Adrenal gland (tissue), 12 donors: ENCODE results near the gene FNBP1L. TPM values are rescaled to one million over a fixed set of nuclear protein-coding genes. Genes with fewer than 3 reads are reported as not detected.

Source experiments
- DNase-seq, 7 donors: peaks; one replicate each; pipeline ENCODE4 v3.0.0-alpha.2; 2019 to 2020
- H3K27ac ChIP-seq, 5 donors: fragments of 200-600 bp; sonication (generic) in 4 of 5; 1 replicate in 3 of 5; 2 replicates in 2 of 5; pipeline versions ENCODE4 v1.5.1 to v1.8.0; 2016 to 2020; ENCODE audit warnings: mild to moderate bottlenecking in 1 of 5
- H3K27me3 ChIP-seq: fragments of 200-600 bp; 2 replicates; pipeline ENCODE4 v1.8.0; 2021
- H3K36me3 ChIP-seq, 2 donors: fragments of 200-600 bp; replicated peaks in 1 of 2; 1 replicate in 1 of 2; 2 replicates in 1 of 2; pipeline versions ENCODE4 v1.5.1 to v1.8.0; 2018 to 2022
- H3K4me1 ChIP-seq, 2 donors: fragments of 200-600 bp; replicated peaks in 1 of 2; 1 replicate in 1 of 2; 2 replicates in 1 of 2; pipeline versions ENCODE4 v1.5.1 to v1.8.0; 2018 to 2021
- H3K4me3 ChIP-seq, 4 donors: fragments of 200-600 bp; sonication (generic) in 3 of 4; one replicate each; pipeline ENCODE4 v1.5.1; 2016 to 2018
- H3K9me3 ChIP-seq, 3 donors: fragments of 200-600 bp; sonication (generic) in 1 of 3; replicated peaks in 1 of 3; 1 replicate in 2 of 3; 2 replicates in 1 of 3; pipeline versions ENCODE4 v1.5.1 to v1.8.0; 2016 to 2021
- POLR2A ChIP-seq, 2 donors: fragments of 450-650 bp; IDR thresholded peaks; one replicate each; pipeline ENCODE4 v1.6.1; 2017; ENCODE audit warnings: antibody characterized with exemption in 2 of 2, mild to moderate bottlenecking in 2 of 2, moderate library complexity in 1 of 2
- WGBS, 4 donors: extraction: QIAGEN DNeasy Blood & Tissue Kit in 2 of 4; methylation state at CpG; one replicate each; pipeline versions ENCODE4 v1.1.5 to v1.1.7; 2013 to 2017; 5-methylcytosine and 5-hydroxymethylcytosine counted together
- intact Hi-C, 2 donors: fragments of 100-400 bp; cut with DNase I; formaldehyde crosslinking; loops; one replicate each; pipeline versions ENCODE4 v1.14.1 to v1.15.0; 2022 to 2023
- polyA plus RNA-seq, 3 donors: library from polyadenylated mRNA; stranded (reverse); fragments of 200-250 nt in 2 of 3; fragments of 350-450 nt in 1 of 3; fragmentation: Illumina TruSeq in 1 of 3; extraction: RNeasy Lipid Tissue Mini Kit (QIAGEN cat#74804) in 1 of 3; gene quantifications; one replicate each; pipeline ENCODE4 v1.2.3, GENCODE V29; 2013 to 2014
- total RNA-seq, 9 donors: library from RNA; depleted of rRNA in 4 of 9; stranded (reverse); fragments of >200 nt in 4 of 9; fragments of 120-200 nt in 1 of 9; fragmentation: NEBNext Ultra II Directional in 1 of 9; extraction: Animal tissue kit (Norgen Biotek cat#: 25700) in 1 of 9; gene quantifications; one replicate each; pipeline versions ENCODE4 v1.1.0 to v1.2.4, GENCODE V29; 2013 to 2023
- TF ChIP-seq, protein P1 (sequence below), 6 experiments: fragments of 450-650 bp in 4 of 6; fragments of 200-600 bp in 2 of 6; sonication (generic) in 1 of 6; IDR thresholded peaks; 1 replicate in 5 of 6; 2 replicates in 1 of 6; pipeline versions ENCODE4 v1.5.1 to v1.8.0; 2016 to 2021; ENCODE audit warnings: antibody characterized with exemption in 6 of 6, mild to moderate bottlenecking in 2 of 6, moderate library complexity in 1 of 6
- donor health status: healthy with polysubstance abuse.
- donor health status: Bipolar disorder and iron deficiency.
- donor health status: DM: yes; HTN: yes; CAD: no.
- donor health status: DM: no; HTN: no; CAD: no.
- donor health status: DM: no; HTN: no; CAD: no.
- donor health status: DM: yes; HTN: yes; CAD: no.

FNBP1L gene
- total and polyA plus RNA-seq, 12 donors: 6.1 to 21.4 (median 14.3) TPM

DNA sequence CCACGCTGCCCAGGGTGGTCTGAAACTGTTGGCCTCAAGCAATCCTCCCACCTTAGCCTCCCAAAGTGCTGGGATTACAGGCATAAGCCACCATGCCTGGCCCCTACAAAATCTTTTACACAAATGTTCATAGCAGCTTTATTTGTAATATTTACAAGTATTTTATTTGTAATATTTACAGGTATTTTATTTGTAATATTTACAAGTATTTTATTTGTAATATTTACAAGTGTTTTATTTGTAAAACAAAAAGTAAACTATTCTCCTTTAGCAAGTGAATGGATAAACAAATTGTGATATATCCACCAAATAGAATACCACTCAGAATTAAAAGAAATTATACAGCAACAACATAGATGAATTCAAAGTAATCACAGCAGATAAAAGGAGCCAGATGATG, 11.4 kb upstream of the FNBP1L start:
- WGBS, 4 donors: 50 to 68% (median 65%) methylated on average over 1 of the region's 1 CpG
- Histone ChIP-seq H3K4me3 (no peak overlapping the region), H3K27me3 (no peaks in the 10 kb centered on the region), H3K4me1 (peaks cover 0 to 7% of the 10 kb centered on the region in 2 donors), H3K9me3 (no peaks in the 10 kb centered on the region), H3K36me3 (no peaks in the 10 kb centered on the region), H3K27ac (no peak overlapping the region)
- no peak for TF ChIP-seq POLR2A (IDR thresholded peaks at IDR 0.05)
- TF ChIP-seq, protein P1, sequence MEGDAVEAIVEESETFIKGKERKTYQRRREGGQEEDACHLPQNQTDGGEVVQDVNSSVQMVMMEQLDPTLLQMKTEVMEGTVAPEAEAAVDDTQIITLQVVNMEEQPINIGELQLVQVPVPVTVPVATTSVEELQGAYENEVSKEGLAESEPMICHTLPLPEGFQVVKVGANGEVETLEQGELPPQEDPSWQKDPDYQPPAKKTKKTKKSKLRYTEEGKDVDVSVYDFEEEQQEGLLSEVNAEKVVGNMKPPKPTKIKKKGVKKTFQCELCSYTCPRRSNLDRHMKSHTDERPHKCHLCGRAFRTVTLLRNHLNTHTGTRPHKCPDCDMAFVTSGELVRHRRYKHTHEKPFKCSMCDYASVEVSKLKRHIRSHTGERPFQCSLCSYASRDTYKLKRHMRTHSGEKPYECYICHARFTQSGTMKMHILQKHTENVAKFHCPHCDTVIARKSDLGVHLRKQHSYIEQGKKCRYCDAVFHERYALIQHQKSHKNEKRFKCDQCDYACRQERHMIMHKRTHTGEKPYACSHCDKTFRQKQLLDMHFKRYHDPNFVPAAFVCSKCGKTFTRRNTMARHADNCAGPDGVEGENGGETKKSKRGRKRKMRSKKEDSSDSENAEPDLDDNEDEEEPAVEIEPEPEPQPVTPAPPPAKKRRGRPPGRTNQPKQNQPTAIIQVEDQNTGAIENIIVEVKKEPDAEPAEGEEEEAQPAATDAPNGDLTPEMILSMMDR (IDR thresholded peaks at IDR 0.05): no peak
- no peak for DNase-seq
- intact Hi-C loops: loop anchor here (5.0 to 10.0 kb wide), 3 partner anchors 196 to 408 kb away; no protein-coding TSS in a partner anchor

- Histone ChIP-seq H3K4me3 (no peak overlapping the region), H3K4me1 (peaks cover 0 to 7% of the 10 kb centered on the region in 2 donors), H3K27me3 (no peaks in the 10 kb centered on the region), H3K36me3 (no peaks in the 10 kb centered on the region), H3K27ac (no peak overlapping the region), H3K9me3 (no peaks in the 10 kb centered on the region)
- intact Hi-C loops: loop anchor here (5.0 to 10.0 kb wide), 3 partner anchors 194 to 407 kb away; no protein-coding TSS in a partner anchor
- 31 to 44% (median 35%) methylated on average over 4 of the region's 4 CpGs for WGBS, 4 donors
- TF ChIP-seq, protein P1 (IDR thresholded peaks at IDR 0.05): peak; percentile 41 to 84 (median 72)
- TF ChIP-seq POLR2A (IDR thresholded peaks at IDR 0.05): no peak
- no peak for DNase-seq
Observed at GRCh38 chr1:93437976-93438605, 9.8 kb upstream of the FNBP1L start.

DNA sequence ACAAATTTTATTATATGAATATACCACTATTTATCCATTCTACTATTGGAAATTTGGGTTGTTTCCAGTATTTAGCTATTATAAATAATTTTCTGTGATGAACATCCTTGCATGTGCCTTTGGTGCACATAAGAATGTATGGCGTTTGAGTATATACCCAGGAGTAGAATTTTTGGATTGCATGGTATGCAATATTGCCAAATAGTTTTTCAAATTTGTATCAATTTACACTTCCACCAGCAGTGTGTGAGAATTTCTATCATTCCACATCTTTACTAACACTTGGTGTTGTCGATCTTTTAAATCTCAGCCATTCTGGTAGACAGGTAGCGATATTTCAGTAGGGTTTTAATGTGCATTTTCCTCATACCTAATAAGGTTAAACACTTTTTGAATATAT, 9.2 kb upstream of the FNBP1L start:
- H3K9me3 ChIP-seq: no peaks in the 10 kb centered on the region
- intact Hi-C loops: loop anchor here (5.0 to 10.0 kb wide), 3 partner anchors 194 to 406 kb away; no protein-coding TSS in a partner anchor
- no peak for DNase-seq
- TF ChIP-seq POLR2A (IDR thresholded peaks at IDR 0.05): no peak
- no peaks in the 10 kb centered on the region for H3K36me3 ChIP-seq
- peaks cover 0 to 7% of the 10 kb centered on the region in 2 donors for H3K4me1 ChIP-seq
- H3K27me3 ChIP-seq: no peaks in the 10 kb centered on the region
- H3K27ac ChIP-seq: no peak overlapping the region
- no peak overlapping the region for H3K4me3 ChIP-seq
- 64 to 75% (median 66%) methylated on average over 3 of the region's 3 CpGs for WGBS, 4 donors

DNA sequence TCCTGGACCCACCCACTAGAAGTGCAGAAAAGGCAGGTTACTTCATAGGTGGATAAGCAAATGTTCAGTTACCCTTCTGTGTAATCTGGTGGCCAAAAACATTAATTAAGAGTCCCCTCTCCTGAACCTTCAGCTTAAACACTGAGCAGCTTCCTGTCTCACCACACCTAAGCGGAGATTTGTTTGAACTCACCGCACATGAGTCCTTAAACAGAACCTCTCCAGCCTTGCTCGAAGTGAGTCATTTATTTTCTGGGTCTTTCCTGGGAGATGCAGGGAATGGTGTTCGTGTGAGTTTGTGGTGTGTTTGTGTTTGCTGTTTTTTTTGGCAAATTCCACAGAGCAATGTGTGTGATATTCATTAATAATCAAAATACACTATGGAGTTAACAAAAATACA, 7.6 kb upstream of the FNBP1L start:
- Histone ChIP-seq H3K4me3 (no peak overlapping the region), H3K9me3 (no peaks in the 10 kb centered on the region), H3K4me1 (peaks cover 0 to 7% of the 10 kb centered on the region in 2 donors), H3K27me3 (no peaks in the 10 kb centered on the region), H3K36me3 (no peaks in the 10 kb centered on the region), H3K27ac (no peak overlapping the region)
- 76 to 84% (median 79%) methylated on average over 4 of the region's 4 CpGs for WGBS, 4 donors
- intact Hi-C loops: loop anchor here in 1 of 2 donors (10.0 kb wide), 2 partner anchors 105 to 405 kb away; no protein-coding TSS in a partner anchor
- no peak for DNase-seq
- TF ChIP-seq, protein P1 (IDR thresholded peaks at IDR 0.05): no peak
- no peak for TF ChIP-seq POLR2A (IDR thresholded peaks at IDR 0.05)
